HEK293 (cell line): ENCODE results near the gene UPF2.
"Not testable (repeated sequence)": the region's sequence is repeated elsewhere in the genome, so short reads cannot be mapped to it uniquely, and the experiment has no call there.

Experiments
- CTCF ChIA-PET: fragments of 350-600 bp; formaldehyde crosslinking; extraction: SDS; loops from one replicate; lab custom pipeline; 2021; ENCODE audit warnings: antibody characterized with exemption; lab: Yijun Ruan, JAX
- POLR2A ChIA-PET: fragments of 300-600 bp; formaldehyde crosslinking; extraction: SDS; loops from one replicate; lab custom pipeline; 2020; ENCODE audit warnings: antibody characterized with exemption, inconsistent platforms; lab: Yijun Ruan, JAX
- H3K27ac ChIP-seq: fragments of 200-500 bp; sonication (Bioruptor generic); 2 replicates; pipeline ENCODE4 v1.5.1; 2014; ENCODE audit warnings: low read depth, low read length, control low read depth, inconsistent platforms; ENCODE audit errors: extremely low read depth
- H3K36me3 ChIP-seq, 2 experiments: fragments of 200-500 bp in 1 of 2; sonication (Bioruptor generic) in 1 of 2; 1 replicate in 1 of 2; 2 replicates in 1 of 2; pipeline ENCODE4 v1.5.1; 2014 to 2017; ENCODE audit warnings: inconsistent platforms in 2 of 2, low read length in 2 of 2; ENCODE audit not compliant: control insufficient read depth in 2 of 2, insufficient read depth in 1 of 2
- H3K4me1 ChIP-seq: fragments of 200-500 bp; sonication (Bioruptor generic); 2 replicates; pipeline ENCODE4 v1.5.1; 2014; ENCODE audit warnings: mild to moderate bottlenecking, low read length, inconsistent platforms; ENCODE audit not compliant: control insufficient read depth, insufficient read depth
- H3K4me3 ChIP-seq: 2 replicates; pipeline ENCODE4 v1.5.1; 2011; ENCODE audit warnings: low read depth, mild to moderate bottlenecking, control low read depth, low read length, moderate library complexity
- H3K9me3 ChIP-seq: fragments of 200-500 bp; sonication (Bioruptor generic); 2 replicates; pipeline ENCODE4 v1.5.1; 2014; ENCODE audit warnings: low read depth, low read length, inconsistent platforms; ENCODE audit not compliant: control insufficient read depth, insufficient read depth
- GLI2 ChIP-seq: fragments of 450-650 bp; formaldehyde crosslinking; IDR thresholded peaks from 2 replicates; pipeline ENCODE4; 2017; ENCODE audit warnings: missing biosample characterization, missing genetic modification characterization, low read depth, borderline replicate concordance
- KLF1 ChIP-seq: fragments of 450-650 bp; formaldehyde crosslinking; IDR thresholded peaks from 2 replicates; pipeline ENCODE4 v1.5.1; 2016; ENCODE audit warnings: missing biosample characterization, missing genetic modification characterization
- KLF17 ChIP-seq: fragments of 450-650 bp; formaldehyde crosslinking; IDR thresholded peaks from 2 replicates; pipeline ENCODE4 v1.5.1; 2016; ENCODE audit warnings: missing biosample characterization, missing genetic modification characterization
- PRDM1 ChIP-seq: fragments of 450-650 bp; formaldehyde crosslinking; IDR thresholded peaks from 2 replicates; pipeline ENCODE4; 2016; ENCODE audit warnings: missing biosample characterization, missing genetic modification characterization
- SCRT1 ChIP-seq: fragments of 450-650 bp; formaldehyde crosslinking; IDR thresholded peaks from 2 replicates; pipeline ENCODE4 v1.5.1; 2016; ENCODE audit warnings: missing biosample characterization, missing genetic modification characterization, borderline replicate concordance
- SCRT2 ChIP-seq: fragments of 450-650 bp; formaldehyde crosslinking; IDR thresholded peaks from 2 replicates; pipeline ENCODE4 v1.5.1; 2016; ENCODE audit warnings: missing biosample characterization, missing genetic modification characterization
- ZNF133 ChIP-seq: fragments of 450-650 bp; formaldehyde crosslinking; IDR thresholded peaks from 2 replicates; pipeline ENCODE4 v1.5.1; 2016; ENCODE audit warnings: missing biosample characterization, missing genetic modification characterization
- ZNF157 ChIP-seq: fragments of 450-650 bp; formaldehyde crosslinking; IDR thresholded peaks from 2 replicates; pipeline ENCODE4 v1.5.1; 2016; ENCODE audit warnings: missing biosample characterization, missing genetic modification characterization
- ZNF2 ChIP-seq: fragments of 450-650 bp; formaldehyde crosslinking; IDR thresholded peaks from 2 replicates; pipeline ENCODE4 v1.5.1; 2016; ENCODE audit warnings: missing biosample characterization, missing genetic modification characterization
- ZNF266 ChIP-seq: fragments of 450-650 bp; formaldehyde crosslinking; IDR thresholded peaks from 2 replicates; pipeline ENCODE4 v1.5.1; 2016; ENCODE audit warnings: missing biosample characterization, missing genetic modification characterization, low read depth
- ZNF280C ChIP-seq: fragments of 450-650 bp; formaldehyde crosslinking; IDR thresholded peaks from 2 replicates; pipeline ENCODE4 v1.5.1; 2016; ENCODE audit warnings: missing biosample characterization, missing genetic modification characterization
- ZNF302 ChIP-seq: fragments of 450-650 bp; formaldehyde crosslinking; IDR thresholded peaks from 2 replicates; pipeline ENCODE4 v1.5.1; 2016; ENCODE audit warnings: missing biosample characterization, missing genetic modification characterization, low read depth
- ZNF548 ChIP-seq: fragments of 450-650 bp; formaldehyde crosslinking; IDR thresholded peaks from 2 replicates; pipeline ENCODE4 v1.5.1; 2016; ENCODE audit warnings: missing biosample characterization, missing genetic modification characterization
- ZNF596 ChIP-seq: fragments of 450-650 bp; IDR thresholded peaks from 2 replicates; pipeline ENCODE4 v1.5.0; 2018; ENCODE audit warnings: missing biosample characterization, mild to moderate bottlenecking, missing genetic modification characterization, moderate library complexity
- ZNF677 ChIP-seq: fragments of 450-650 bp; IDR thresholded peaks from 2 replicates; pipeline ENCODE4 v1.5.0; 2018; ENCODE audit warnings: missing biosample characterization, mild to moderate bottlenecking, missing genetic modification characterization, moderate library complexity
- TF ChIP-seq, protein P1 (sequence below): fragments of 450-650 bp; formaldehyde crosslinking; IDR thresholded peaks from 2 replicates; pipeline ENCODE4 v1.5.1; 2016; ENCODE audit warnings: missing biosample characterization, missing genetic modification characterization
- TF ChIP-seq, protein P2 (sequence below): fragments of 450-650 bp; formaldehyde crosslinking; IDR thresholded peaks from 2 replicates; pipeline ENCODE4 v1.5.1; 2016; ENCODE audit warnings: missing biosample characterization, missing genetic modification characterization, low read depth

Gene UPF2

GRCh38 chr10:11891776-11892486 is 150.7 kb downstream of the UPF2 start:
- no peak overlapping the region for H3K27ac ChIP-seq
- CTCF ChIA-PET: no interaction called here
- no peaks in the 10 kb centered on the region for H3K4me1 ChIP-seq
- H3K9me3 ChIP-seq: no peaks in the 10 kb centered on the region
- POLR2A ChIA-PET: no interaction called here
- no peaks in the 10 kb centered on the region for H3K36me3 ChIP-seq
- TF ChIP-seq ZNF302 (tag by site-specific recombination): no peak
- no peak for TF ChIP-seq ZNF157
- TF ChIP-seq PRDM1: no peak
- no peak for TF ChIP-seq ZNF133 (tag by site-specific recombination)
- TF ChIP-seq ZNF280C (tag by site-specific recombination): no peak
- TF ChIP-seq, protein P1, sequence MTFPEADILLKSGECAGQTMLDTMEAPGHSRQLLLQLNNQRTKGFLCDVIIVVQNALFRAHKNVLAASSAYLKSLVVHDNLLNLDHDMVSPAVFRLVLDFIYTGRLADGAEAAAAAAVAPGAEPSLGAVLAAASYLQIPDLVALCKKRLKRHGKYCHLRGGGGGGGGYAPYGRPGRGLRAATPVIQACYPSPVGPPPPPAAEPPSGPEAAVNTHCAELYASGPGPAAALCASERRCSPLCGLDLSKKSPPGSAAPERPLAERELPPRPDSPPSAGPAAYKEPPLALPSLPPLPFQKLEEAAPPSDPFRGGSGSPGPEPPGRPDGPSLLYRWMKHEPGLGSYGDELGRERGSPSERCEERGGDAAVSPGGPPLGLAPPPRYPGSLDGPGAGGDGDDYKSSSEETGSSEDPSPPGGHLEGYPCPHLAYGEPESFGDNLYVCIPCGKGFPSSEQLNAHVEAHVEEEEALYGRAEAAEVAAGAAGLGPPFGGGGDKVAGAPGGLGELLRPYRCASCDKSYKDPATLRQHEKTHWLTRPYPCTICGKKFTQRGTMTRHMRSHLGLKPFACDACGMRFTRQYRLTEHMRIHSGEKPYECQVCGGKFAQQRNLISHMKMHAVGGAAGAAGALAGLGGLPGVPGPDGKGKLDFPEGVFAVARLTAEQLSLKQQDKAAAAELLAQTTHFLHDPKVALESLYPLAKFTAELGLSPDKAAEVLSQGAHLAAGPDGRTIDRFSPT (tag by site-specific recombination): no peak
- TF ChIP-seq, protein P2, sequence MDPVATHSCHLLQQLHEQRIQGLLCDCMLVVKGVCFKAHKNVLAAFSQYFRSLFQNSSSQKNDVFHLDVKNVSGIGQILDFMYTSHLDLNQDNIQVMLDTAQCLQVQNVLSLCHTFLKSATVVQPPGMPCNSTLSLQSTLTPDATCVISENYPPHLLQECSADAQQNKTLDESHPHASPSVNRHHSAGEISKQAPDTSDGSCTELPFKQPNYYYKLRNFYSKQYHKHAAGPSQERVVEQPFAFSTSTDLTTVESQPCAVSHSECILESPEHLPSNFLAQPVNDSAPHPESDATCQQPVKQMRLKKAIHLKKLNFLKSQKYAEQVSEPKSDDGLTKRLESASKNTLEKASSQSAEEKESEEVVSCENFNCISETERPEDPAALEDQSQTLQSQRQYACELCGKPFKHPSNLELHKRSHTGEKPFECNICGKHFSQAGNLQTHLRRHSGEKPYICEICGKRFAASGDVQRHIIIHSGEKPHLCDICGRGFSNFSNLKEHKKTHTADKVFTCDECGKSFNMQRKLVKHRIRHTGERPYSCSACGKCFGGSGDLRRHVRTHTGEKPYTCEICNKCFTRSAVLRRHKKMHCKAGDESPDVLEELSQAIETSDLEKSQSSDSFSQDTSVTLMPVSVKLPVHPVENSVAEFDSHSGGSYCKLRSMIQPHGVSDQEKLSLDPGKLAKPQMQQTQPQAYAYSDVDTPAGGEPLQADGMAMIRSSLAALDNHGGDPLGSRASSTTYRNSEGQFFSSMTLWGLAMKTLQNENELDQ: no peak
- no peak for TF ChIP-seq ZNF677
- no peak for TF ChIP-seq ZNF266 (tag by site-specific recombination)
- TF ChIP-seq ZNF596 (tag by site-specific recombination): no peak
- no peak for TF ChIP-seq ZNF548 (tag by site-specific recombination)
- no peak for TF ChIP-seq ZNF2 (tag by site-specific recombination)
- no peak overlapping the region for H3K4me3 ChIP-seq

GRCh38 chr10:11889263-11889662 is 153.3 kb downstream of the UPF2 start:
- H3K36me3 ChIP-seq, H3K4me1 ChIP-seq, H3K27ac ChIP-seq, POLR2A ChIA-PET, H3K4me3 ChIP-seq, H3K9me3 ChIP-seq: not testable (repeated sequence)
- CTCF ChIA-PET: interaction anchor here (0.6 to 0.7 kb wide), 2 partner anchors 97 to 122 kb away, joined by 4 read pairs; no protein-coding TSS in a partner anchor

DNA sequence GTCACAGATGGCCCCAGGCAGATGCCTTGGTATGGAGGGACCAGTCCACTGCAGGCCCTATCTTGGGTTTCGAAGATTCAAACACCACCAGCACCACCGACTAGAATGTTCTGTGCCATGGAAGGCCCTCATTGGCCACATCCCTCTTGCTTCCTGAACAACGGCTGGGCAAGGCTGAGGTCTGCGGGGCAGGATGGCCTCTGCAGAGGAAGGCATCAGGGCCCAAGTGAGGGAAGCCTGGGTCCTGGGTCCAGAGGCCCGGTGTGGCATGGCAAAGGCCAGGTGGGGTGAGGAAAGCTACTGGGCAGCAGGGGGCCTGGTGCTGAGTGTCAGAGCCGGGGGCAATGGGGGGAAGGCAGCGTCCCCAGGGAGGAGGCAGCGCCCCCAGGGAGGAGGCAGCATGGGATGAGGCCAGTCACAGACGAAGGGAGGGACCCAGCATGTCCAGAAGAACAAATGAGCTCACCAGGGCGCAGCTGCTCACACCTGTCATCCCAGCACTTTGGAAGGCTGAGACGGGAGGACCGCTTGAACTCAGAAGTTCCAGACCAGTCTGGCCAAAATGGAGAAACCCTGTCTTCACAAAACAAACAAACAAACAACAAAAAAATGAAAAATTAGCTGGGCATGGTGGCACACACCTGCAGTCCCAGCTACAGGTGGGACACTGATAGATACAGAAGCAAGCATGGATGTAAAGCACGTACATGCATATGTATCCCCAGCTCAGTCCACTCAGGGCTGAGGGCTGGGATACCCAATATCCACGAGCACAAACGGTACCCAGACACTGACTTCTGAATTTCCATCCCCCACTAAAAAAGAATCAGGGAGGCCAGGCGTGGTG is 155.0 kb downstream of the UPF2 start:
- no peaks in the 10 kb centered on the region for H3K4me1 ChIP-seq
- H3K4me3 ChIP-seq: no peak overlapping the region
- H3K36me3 ChIP-seq: no peaks in the 10 kb centered on the region
- no peak overlapping the region for H3K27ac ChIP-seq
- CTCF ChIA-PET: interaction anchor here (1.0 kb wide), 1 partner anchor 33 kb away, joined by 3 read pairs; no protein-coding TSS in a partner anchor
- TF ChIP-seq KLF1 (peak; percentile 60; the same call in 1 of the 2 replicates), GLI2 (tag by site-specific recombination) (no peak), SCRT1 (tag by site-specific recombination) (peak; percentile 69; the same call in 1 of the 2 replicates), KLF17 (tag by site-specific recombination) (0 out of 2 replicates have a peak, but pooled peaks have one; percentile 28), SCRT2 (tag by site-specific recombination) (peak; percentile 59; the same call in 1 of the 2 replicates)
- TF ChIP-seq, protein P1 (tag by site-specific recombination): no peak
- TF ChIP-seq, all 188 proteins: peak for 4
- H3K9me3 ChIP-seq: no peaks in the 10 kb centered on the region
- POLR2A ChIA-PET: interaction anchor here (0.6 kb wide), 1 partner anchor 851 kb away, joined by 3 read pairs; no protein-coding TSS in a partner anchor
